Measurements from ENCODE around the gene NEURL1B. TPM values are rescaled to one million over a fixed set of nuclear protein-coding genes. Genes with fewer than 3 reads are reported as not detected.

NEURL1B gene
- total RNA-seq, 4 donors from 2014 or later = 21.7 to 59.9 (median 41.5) TPM

DNA sequence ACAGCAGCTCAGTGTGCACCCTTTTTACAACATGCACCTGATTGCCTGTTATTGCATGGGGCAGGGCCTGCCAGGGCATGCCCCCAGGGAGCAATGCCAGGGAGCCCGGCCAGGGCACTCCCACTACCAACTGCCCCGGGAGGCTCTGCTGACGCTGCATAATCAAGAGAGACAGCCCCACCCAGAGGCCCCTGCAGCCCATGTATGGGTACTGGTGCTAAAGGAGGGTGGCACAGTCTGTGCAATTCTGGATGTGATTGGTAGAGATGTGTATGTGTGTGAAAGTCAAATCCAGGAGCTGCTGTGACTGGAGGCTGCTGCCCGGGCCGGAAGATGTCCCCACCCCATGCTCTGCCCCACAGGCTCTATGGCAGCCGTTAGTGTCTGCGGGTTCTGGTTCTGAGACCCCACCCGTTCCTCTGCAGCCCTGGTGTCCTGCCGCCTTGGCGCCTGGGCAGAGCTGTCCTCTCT, 3.9 kb upstream of the NEURL1B start:
- peaks cover 2 to 32% (median 7%) of the 10 kb centered on the region in 3 donors for H3K4me1 ChIP-seq
- H3K4me3 ChIP-seq = no peak overlapping the region
- no peak overlapping the region for H3K27ac ChIP-seq
- no peaks in the 10 kb centered on the region for H3K27me3 ChIP-seq
- WGBS, 2 donors (ENCODE audit: low coverage in 1 of 2) = no CpG with 5 or more reads among the region's 10 CpGs
- H3K36me3 ChIP-seq = no peaks in the 10 kb centered on the region
- TF ChIP-seq POLR2AphosphoS5 (IDR thresholded peaks at IDR 0.05) = no peak
- TF ChIP-seq EP300 (IDR thresholded peaks at IDR 0.05) = no peak
- TF ChIP-seq POLR2A (IDR thresholded peaks at IDR 0.05) = no peak
- no peak for TF ChIP-seq CTCF (IDR thresholded peaks at IDR 0.05)
- ATAC-seq = no peak
- no peaks in the 10 kb centered on the region for H3K9me3 ChIP-seq

DNA sequence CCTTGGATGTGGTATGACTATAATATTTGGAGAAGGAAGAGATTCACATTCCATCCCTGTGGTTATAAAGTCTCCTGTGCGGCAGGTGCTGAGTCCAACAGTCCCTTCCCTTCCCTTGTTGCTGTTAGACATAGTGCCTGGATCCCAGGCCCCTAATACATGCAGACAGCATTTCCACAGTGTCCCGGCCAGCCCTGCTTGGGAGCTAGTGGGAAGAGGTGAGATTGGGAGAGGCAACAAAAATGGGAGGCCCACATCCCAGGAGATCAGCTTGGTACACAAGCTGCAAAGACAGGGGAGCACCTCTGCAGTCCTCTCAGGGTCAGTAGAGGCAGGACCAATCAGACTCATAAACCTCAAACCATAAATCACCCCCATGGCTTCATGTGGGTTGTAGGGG, 3.3 kb upstream of the NEURL1B start:
- peaks cover 2 to 38% (median 8%) of the 10 kb centered on the region in 3 donors for H3K4me1 ChIP-seq
- no peak for TF ChIP-seq EP300 (IDR thresholded peaks at IDR 0.05)
- TF ChIP-seq POLR2A (IDR thresholded peaks at IDR 0.05) = no peak
- TF ChIP-seq POLR2AphosphoS5 (IDR thresholded peaks at IDR 0.05) = no peak
- TF ChIP-seq CTCF (IDR thresholded peaks at IDR 0.05) = no peak
- no peaks in the 10 kb centered on the region for H3K27me3 ChIP-seq
- H3K27ac ChIP-seq = no peak overlapping the region
- H3K36me3 ChIP-seq = no peaks in the 10 kb centered on the region
- H3K4me3 ChIP-seq = no peak overlapping the region
- WGBS, 2 donors (ENCODE audit: low coverage in 1 of 2) = 92 to 100% methylated on average over 1 to 2 of the region's 2 CpGs
- ATAC-seq = no peak
- no peaks in the 10 kb centered on the region for H3K9me3 ChIP-seq

- 72 to 83% methylated on average over 2 of the region's 3 CpGs for WGBS, 2 donors (ENCODE audit: low coverage in 1 of 2)
These were observed 2.8 kb upstream of the NEURL1B start for GRCh38 chr5:172638209-172638768.

DNA sequence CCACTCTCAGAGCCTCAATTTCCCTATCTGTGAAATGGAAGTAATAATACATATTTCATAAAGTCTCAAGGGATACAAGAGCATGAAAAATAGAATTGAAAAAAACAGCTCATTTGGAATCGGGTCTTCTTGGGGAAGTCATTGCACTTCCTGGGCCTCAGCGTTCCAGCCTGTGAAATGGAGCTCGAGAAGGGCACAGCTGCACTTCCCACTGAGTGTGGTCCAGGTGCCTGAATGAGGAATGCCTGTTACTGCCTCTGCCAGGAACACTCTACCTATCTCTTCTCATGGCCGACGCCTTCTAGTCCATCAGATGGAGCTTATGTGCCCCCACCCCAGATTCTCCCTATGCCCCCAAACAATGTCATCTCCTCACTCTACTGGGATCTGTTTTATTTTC, 924 bp upstream of the NEURL1B start:
- Histone ChIP-seq H3K4me1 (peaks cover 2 to 62% (median 19%) of the 10 kb centered on the region in 3 donors), H3K27me3 (no peaks in the 10 kb centered on the region), H3K9me3 (no peaks in the 10 kb centered on the region), H3K27ac (peak overlapping the region in 3 of 4 donors; percentile 89 to 95 (median 94)), H3K4me3 (no peak overlapping the region), H3K36me3 (peaks cover 0 to 2% of the 10 kb centered on the region in 2 donors)
- no peak for ATAC-seq
- WGBS, 2 donors (ENCODE audit: low coverage in 1 of 2) = 78 to 85% methylated on average over 5 of the region's 5 CpGs
- TF ChIP-seq POLR2AphosphoS5 (IDR thresholded peaks at IDR 0.05) = no peak
- TF ChIP-seq POLR2A (IDR thresholded peaks at IDR 0.05) = no peak
- no peak for TF ChIP-seq CTCF (IDR thresholded peaks at IDR 0.05)
- TF ChIP-seq EP300 (IDR thresholded peaks at IDR 0.05) = no peak

More at GRCh38 chr5:172638209-172638768, 2.8 kb upstream of the NEURL1B start:
- Histone ChIP-seq H3K9me3 (no peaks in the 10 kb centered on the region), H3K27me3 (no peaks in the 10 kb centered on the region), H3K4me1 (peaks cover 2 to 44% (median 12%) of the 10 kb centered on the region in 3 donors), H3K36me3 (no peaks in the 10 kb centered on the region), H3K4me3 (no peak overlapping the region), H3K27ac (no peak overlapping the region)
- no peak for ATAC-seq
- TF ChIP-seq CTCF (IDR thresholded peaks at IDR 0.05) = no peak
- no peak for TF ChIP-seq EP300 (IDR thresholded peaks at IDR 0.05)
- TF ChIP-seq POLR2A (IDR thresholded peaks at IDR 0.05) = no peak
- no peak for TF ChIP-seq POLR2AphosphoS5 (IDR thresholded peaks at IDR 0.05)

All from gastroesophageal sphincter (tissue), 4 donors.